B cell (primary cell): ENCODE measurements around the gene USP21.

Experiments
- CTCF ChIP-seq: fragments of 200-600 bp; IDR thresholded peaks from one replicate; pipeline ENCODE4 v1.8.0; 2022; ENCODE audit warnings: antibody characterized with exemption, mild to moderate bottlenecking
- EZH2 ChIP-seq: IDR thresholded peaks from 2 replicates; pipeline ENCODE4 v1.6.1; 2012; ENCODE audit warnings: borderline replicate concordance, low read depth, mild to moderate bottlenecking, moderate library complexity, low read length; ENCODE audit not compliant: insufficient read depth, poor library complexity, severe bottlenecking

GRCh38 chr1:161193561-161194235 is 34.4 kb downstream of the USP21 start:
- TF ChIP-seq CTCF (no peak), EZH2 (no peak)
